ENCODE measurements around the gene PALLD.
A peak's percentile ranks its signal among the peaks of the same experiment; 100 is the strongest.

PALLD gene

DNA sequence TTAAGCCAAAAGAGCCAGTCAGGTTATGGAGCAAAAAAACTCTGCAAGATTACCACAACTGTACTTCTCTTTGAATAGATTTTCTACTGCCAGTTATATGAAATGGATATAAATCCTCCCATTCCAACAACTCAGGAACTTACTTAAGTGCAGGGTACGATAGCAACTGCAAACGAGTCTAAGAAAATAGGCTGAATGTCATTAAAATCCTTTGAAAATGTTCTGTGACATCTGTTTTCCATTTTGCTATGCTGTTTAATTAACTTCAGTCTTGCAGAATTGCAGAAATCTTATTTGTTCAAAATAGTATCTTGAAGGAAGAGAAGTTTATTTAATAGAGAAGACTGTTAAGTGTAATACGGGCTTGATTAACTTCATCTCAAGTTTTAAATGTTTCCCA is 243.8 kb downstream of the PALLD start:
- no peak for DNase-seq

DNA sequence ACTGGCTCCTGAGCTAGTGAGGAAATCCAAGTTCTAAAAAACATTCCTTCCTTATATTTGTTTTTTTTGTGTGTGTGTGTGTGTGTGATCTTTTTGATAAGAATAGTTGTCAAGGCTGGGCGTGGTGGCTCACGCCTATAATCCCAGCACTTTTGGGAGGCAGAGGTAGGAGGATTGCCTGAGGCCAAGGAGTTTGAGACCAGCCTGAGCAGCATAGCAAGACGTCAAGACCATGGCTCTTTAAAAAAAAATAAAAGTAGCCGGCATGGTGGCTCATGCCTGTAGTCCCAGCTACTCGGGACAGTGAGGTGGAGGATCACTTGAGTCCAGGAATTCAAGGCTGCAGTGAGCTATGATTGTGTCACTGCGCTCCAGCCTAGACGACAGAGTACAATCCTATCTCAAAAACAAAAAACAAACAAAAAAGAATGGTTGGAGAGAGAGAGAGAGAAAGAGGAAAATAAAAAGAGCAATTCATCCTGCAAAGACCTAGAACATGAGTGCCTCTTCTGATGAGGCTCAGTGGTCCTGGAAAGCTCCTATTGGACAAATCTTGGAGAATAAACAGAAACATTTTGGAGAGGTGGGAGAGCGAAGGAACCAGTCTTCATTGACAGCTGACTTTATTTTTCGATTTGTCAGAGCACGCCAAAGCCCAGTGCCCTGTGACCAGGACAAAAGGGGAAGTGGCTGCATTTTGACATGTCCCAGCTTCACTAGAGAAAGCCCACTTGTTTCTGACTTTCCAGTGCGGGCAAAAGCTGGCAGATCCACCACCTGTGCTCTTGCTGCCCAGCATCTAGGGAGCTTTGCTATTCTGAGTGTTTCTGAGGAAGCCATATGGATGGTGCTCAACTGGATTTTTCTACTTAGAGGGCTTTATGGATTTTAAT is 244.7 kb downstream of the PALLD start:
- DNase-seq = no peak

DNA sequence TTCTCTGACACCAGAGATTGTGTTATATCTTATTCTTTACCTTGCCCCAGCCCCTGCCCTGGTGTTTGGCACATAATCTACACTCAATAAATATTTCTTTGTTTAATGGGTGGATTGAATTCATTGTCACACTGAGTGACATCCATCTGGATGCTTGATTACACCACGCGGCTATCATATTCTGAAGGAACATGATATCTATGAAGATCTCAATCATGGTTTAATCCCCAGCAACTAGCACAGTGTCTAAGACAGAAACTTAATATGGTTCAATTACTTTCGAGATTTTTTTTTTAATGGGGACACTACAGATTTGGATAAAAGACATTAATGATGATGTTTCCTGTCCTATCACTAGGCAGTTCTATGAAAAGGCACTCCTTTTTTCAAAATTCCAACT is 246.3 kb downstream of the PALLD start:
- no peak for DNase-seq

DNA sequence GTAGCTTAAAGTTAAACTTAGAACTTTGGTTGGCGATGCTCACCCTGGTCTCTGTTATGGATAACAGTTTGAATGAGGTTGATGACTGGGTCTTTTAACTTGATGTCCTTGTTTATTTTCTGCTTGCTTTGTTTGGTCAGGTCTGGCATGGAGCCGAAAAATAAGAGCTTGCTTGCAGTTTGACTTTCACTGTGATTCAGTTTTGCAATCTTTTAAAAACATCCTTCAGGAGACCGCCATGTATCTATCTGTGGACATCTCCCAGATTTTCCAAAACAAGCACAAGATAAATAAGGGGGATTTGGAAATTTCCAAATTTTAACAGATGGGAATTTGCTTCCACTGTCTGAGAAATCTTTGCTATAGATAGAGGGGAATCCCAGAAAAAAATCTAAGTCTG is 246.7 kb downstream of the PALLD start:
- DNase-seq = peak; percentile 18

DNA sequence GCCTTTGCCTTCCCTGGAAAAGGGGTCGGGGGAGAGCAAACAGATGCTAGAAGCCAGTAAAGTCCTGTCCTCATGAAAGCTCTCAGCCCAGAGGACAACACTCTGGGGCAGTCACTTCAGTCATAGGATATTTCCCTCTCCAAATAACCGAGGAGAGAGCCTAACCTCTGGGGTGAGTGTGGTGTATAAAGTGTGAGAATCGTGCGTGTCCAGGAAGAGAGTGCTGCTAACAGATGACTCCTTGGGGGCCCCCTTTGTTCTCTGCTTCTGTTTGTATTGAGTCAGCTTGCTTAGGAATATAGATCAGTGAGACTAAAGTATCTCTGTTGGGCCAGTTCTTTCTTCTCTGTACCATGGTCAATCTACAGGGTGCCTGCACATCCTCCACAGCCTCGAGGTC is 247.2 kb downstream of the PALLD start:
- no peak for DNase-seq

DNA sequence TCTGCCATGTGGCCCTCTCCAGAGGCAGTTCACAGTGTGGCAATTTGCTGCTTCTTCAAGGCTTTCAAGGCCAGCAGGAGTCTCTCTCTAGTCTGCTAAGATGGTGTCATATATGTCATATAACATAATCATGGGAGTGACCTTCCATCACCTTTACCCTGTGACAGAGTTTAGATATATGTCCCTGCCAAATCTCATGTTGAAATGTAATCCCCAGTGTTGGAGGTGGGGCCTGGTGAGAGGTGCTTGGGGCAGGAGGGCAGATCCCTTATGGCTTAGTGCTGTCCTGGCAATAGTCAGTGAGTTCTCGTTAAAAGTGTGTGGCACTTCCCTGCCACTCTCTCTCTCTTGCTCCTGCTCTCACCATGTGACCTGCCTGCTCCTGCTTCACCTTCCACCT is 252.0 kb downstream of the PALLD start:
- no peak for DNase-seq

DNA sequence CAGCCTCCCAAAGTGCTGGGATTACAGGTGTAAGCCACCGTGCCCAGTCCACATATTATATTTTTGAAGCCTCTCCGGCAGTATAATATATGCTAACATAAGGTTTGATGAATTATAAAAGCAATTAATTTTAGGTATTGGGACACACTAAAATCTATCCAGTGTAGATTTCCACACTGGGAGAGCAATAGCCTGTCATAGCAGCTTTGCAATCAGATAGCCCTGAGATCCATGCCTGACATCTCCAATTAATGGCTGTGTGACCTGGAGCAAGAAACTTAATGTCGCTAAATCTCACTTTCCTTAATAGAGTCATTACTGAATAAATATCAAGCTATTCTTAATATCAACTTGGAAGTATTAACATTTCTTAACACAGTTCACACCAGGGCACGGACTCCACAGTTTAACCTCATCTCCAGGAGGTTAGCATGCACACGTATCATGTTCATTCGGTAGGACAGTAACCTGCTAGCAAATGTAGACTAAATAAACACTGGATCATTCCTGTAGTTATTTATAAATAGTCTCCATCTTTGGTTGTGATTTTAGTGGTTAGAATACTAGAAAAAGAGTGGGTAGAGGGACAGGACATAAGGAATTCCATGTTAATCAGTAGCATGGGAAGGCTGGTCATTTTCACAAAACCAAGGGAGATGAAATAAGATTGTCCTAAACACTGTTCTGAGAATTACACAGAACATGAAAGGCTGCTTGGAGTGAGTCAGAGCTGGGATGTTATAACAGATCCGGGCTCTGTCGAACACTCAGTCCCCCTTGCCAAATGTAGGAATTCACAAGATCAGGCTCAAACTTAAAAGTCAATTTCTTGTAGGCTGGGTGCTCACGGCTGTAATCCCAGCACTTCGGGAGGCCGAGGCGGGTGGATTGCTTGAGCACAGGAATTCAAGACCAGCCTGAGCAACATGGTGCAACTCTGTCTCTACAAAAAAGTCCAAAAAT is 254.7 kb downstream of the PALLD start:
- no peak for DNase-seq

DNA sequence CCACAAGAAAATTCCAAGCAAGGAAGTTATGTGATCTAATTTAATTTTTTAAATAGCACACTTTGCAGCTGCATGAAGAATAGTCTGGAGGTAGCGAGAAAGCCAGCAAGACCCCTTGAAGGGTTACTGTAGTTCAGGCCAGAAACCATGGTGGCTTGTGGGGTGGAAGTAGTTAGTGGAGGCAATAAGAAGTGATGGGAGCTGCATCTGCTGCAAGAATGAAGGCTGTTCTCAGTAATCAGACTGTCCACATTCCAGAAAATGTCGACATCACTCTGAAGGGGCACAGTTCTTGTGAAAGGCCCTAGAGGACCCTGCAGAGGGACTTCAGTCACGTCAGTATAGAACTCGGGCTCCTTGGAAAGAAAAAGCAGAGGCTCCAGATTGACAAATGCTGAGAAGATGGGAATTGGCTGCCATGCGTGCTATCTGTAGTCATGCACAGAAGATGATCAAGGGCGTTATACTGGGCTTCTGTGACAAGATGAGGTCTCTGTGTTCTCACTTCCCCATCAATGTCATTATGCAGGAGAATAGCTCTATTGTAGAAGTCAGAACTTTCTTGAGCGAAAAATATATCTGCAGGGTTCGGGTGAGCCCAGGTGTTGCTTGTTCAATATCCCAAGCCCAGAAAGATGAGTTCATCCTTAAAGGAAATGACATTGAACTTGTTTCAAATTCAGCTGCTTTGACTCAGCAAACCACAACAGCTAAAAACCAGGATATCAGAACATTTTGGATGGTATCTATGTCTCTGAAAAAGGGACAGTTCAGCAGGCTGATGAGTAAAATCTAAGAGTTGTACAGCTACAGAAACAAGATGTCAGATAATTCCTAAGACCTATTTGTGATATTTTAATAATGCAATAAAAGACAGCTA is 259.0 kb downstream of the PALLD start:
- no peak for DNase-seq

DNA sequence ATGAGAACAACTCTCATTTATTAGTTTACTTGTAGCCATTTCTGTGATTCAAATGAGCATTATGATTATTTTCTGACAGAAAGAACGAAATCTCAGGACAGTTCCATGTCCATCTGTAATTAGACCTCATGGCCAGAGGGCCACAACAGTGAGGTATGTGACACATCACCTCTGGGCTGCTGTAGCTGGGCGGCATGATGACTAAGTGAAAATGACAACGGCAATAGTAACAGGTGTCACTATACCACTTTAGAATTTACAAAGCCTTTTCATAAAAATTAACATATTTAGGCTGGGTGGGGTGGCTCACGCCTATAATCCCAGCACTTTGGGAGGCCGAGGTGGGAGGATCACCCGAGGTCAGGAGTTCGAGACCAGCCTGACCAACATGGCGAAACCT is 260.6 kb downstream of the PALLD start:
- no peak for DNase-seq

DNA sequence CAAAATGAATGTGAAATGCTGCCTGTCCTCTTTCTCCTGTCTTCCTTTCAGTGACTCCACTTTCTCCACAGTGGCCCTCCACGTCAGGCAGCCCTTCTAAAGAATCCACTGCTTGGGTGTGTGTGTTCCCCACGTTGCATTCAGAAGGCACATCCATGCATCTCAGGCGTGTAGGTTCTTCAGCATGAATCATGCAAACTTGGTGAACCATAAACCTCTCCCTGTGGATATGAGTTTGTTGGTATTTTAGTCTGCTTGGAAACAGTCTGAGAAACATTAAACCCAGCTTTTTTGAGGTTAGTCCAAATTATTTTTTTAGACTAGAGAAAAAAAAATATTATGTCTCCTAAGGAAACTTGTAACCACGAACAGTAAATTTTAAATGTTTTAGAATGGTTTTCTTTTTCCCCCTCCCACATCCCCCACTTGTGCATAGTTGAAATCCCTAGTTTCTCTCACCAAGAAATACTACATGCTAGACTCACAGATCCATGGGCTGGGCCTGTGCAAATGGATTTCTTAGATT is 261.6 kb downstream of the PALLD start:
- no peak for DNase-seq

DNA sequence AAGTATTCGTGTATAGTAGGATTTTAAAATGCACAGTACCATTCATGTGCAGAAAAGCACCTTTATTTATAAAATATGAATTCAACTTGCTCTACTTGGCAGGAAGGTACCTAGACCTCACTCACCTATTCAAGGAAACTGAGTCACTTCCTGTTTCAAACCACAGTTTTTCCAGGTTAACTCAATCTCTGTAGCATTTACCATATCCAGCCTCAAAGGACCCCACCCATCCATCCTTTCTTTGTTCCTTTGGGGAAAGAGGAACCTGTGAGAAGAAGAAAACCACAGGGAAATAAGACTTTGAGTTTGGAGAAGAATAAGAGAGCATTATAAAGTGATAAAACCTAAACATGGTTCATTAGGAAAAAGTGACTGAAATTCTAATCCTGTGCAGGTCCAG is 262.5 kb downstream of the PALLD start:
- DNase-seq = no peak

DNA sequence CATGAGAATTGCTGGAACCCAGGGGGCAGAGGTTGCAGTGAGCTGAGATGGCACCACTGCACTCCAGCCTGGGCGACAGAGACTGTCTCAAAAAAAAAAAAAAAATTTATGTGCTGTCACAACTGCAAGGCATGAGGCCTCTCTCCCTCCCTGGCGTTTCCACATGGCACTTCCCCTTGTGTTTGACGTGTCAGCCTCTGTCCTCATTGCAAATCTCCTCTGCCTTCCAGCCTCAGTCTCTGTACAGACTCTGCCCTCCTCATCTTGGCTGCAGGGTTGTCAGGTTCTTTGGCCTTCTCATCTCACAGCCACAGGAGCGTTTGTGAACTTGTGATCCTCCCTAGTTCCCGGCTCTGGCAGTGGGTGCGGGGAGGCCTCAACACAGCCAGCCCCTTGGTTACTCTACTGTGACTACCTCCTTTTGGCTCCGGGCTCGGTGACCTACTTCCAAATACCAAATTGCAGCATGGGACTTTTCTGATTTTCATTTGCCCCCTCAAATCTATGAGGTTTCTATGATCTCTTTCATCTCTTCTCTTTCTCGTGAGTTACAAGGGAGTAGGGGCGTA is 263.2 kb downstream of the PALLD start:
- DNase-seq = no peak

DNA sequence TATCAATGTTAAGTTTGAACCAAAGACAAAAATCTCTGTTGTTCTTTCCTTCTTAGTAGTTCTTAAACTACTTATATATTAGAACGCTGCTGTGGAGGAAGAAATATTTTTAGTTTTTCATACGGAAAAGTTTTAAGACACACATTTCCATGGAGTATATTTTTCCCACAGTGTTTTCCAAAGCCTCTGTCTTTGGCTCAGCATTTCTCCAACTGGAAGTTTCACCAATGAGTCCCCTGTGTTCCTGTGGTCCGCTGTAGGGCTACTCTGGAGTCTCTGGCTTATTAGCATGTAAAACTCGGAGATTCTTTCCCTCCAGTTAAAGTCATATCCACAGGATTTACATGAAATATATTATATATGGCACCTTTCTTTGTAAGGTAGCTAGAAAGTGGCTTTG is 264.2 kb downstream of the PALLD start:
- DNase-seq = no peak

DNA sequence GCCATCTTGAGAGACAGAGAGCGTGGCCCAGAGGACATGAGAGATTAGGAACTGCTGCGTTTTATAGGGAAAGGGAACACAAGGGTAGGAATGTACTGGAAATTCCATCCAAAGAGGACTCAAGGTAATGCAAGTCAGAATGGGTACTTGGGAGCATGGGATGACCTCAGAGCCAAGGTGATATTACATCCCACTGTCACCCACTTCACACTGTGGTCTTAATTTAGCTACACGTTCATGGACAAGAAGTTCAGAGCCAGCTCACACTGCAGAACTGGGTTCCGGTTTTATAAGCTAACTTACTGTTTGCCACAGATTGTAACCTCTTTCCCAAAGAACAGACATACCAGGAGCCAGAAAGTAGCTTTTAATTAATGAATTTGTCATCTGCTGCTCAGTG is 268.5 kb downstream of the PALLD start:
- DNase-seq = no peak

DNA sequence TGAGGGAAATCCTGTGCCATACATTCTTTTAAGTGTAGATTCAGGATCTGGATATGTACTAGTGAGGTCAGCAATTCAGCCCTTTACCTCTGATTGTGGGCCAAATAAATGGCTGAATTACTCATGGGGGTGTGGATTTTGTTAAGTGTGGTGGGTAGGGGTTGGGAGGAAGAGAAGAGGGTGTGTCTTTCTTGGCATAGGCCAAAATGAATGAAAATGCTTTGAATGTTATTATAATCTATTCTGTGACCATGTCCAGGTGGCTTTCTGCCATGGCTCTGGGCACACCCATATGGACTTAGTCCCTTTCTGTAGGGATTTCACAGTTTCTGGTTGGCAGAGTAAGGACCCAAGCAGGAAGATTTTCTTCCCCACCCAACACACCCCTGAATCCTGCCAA is 268.9 kb downstream of the PALLD start:
- DNase-seq = no peak

DNA sequence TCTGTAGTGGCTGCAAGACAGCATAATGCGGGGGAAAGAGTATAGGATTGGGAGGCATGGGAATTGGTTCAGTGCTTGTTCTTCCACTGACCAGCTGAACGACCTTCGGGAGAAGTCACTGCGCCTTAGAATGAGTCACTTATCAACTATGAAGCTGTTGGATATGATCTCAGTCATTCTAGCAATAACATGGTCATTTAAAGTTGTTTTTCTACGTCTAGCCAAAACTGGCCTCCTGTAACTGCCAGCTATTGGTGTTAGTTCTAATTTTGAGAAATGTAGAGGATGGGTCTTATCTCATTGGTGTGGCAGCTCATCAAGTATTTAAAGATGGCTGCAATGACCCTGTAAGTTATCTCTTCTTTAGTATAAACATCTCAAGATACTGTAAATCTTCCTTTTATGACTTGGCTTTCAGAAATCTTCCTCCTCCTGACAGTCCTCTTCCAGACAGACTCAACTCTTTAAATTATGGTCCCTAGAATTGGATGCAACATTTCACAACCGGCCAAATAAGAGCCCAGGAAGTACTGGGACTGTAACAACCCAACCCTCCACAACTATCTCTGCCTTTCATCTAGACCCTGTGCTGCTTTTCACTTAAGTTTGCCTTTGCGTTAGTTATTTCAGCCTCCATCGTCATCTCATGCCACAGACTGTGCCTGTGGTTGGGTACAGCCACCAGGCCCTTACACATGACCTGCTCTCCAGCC is 269.9 kb downstream of the PALLD start:
- no peak for DNase-seq

DNA sequence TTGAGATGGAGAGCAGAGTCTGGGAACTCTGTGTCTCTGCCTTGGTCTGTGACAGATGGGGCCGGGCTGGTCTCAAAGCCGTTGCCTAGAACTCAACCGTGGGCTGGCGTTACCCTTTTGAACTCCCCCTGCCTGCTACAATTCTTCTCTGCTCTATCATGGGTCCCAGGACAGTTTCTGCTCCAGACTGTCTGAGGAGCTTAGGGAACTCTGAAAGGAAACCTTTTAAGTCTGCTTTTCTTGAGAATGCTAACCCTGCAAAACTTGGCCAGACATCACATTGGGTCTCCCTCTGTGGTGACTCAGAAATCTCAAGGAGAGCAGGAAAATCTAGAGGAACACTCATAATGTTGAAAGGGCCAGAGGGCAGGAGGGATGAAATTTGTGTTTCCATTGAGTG is 272.6 kb downstream of the PALLD start:
- DNase-seq = no peak

DNA sequence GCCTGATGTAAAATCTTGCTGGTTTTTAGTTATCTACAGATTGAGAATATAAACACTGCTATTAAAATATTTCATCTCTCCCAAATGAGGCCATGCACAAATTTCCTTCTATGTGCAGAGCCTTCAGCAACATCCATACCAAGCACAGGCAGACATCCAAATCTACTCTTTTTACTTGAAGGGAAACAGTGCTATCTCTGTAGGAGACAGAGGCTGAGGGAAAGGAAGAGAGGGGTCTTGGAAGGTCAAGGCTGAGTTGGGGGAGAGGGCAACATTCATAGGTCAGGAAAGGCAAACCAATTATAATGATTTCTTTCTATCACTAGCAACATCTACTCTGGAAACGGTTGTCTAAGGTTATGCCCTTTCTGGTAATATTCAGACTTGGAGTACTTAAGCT is 273.0 kb downstream of the PALLD start:
- no peak for DNase-seq

DNA sequence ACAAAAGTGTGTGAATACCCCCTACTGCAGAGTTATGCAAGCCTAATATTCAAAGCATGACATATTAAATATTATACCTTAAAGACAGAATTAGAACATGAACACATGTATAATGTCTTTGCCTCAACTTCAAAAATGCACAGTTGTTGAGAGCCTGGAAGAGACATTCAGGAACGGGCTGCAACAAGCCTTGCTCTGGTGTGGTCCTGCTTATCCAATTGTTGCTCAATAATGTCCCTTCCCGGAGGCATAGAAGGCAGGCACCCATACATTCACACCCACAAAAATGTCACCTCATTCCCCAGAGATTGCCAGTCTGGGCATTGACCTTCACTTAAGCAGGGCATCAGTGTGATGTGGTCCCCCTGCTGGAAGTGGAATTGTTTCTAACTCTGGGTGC is 274.4 kb downstream of the PALLD start:
- no peak for DNase-seq

DNA sequence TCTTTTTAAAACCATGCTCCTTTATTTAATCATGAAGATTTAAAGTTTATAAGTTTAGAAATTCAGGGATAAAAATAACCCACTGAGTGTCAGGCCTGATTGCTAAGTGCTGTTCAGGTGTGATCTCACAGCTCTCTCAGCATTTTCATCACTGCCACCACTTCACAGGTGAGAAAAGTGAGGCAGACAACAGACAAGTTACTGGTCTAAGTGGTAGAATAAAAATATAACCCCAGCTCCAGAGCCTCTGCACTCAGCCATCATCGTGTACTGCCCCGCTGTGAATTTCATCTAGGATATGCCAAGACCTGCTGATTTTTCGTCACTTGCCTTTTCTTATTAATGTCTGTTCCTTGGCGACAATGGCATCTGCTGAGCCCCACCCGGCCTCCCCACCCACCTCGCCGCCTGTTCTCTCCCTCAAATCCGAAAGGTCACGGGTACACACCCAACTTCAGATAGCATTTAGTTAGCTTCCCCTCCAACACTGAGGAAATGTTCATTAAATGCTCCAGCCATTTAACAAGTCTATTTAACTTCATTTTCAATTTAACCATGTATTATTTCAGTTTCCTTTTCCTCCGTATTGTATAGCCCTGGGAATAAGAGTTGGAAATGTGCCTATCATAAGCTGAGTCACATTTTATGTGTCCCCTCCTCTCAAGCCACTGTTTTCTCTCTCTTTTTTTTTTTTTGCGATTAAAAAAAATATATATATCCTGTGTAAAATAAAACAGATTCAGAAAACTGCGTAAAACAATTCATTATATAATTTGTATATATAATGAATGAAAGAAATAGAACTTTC is 276.7 kb downstream of the PALLD start:
- no peak for DNase-seq

DNA sequence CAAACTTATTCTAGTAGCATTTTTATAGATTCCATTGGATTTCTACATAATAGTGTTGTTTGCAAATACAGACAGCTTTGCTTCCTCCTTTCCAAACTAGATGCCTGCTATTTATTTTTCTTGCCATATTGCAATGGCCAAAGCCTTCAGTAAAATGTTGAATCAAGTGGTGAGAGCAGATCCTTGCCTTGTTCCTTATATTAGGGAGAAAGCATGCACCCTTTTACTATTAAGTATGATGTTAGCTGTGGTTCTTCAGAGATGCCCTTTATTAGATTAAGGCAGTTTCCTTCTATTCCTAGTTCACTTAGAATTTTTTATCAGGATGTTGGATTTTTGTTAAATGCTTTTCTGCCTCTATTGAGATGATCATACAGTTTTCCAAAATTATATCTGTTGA is 279.5 kb downstream of the PALLD start:
- no peak for DNase-seq

Measured in DMS153 (cell line).